PFSK-1 (cell line): ENCODE data around the gene KRT39.

Experiments used
- FOXP2 ChIP-seq: optimal IDR thresholded peaks from 2 replicates; pipeline ENCODE3; 2011; ENCODE audit warnings: borderline replicate concordance, control low read depth, inconsistent platforms; ENCODE audit not compliant: insufficient read depth; ENCODE audit errors: extremely low read length, extremely low read depth
- POLR2AphosphoS5 ChIP-seq: IDR thresholded peaks from 2 replicates; pipeline ENCODE4 v1.6.1; 2012; ENCODE audit warnings: low read depth, mild to moderate bottlenecking, control low read depth, low read length, moderate library complexity
- SIN3A ChIP-seq: IDR thresholded peaks from 2 replicates; pipeline ENCODE4 v1.6.1; 2012; ENCODE audit warnings: mild to moderate bottlenecking, low read length, moderate library complexity, borderline replicate concordance; ENCODE audit not compliant: insufficient read depth
- TAF1 ChIP-seq: IDR thresholded peaks from 2 replicates; pipeline ENCODE4 v1.6.1; 2012; ENCODE audit warnings: low read length, control low read depth, borderline replicate concordance; ENCODE audit not compliant: insufficient read depth
- TF ChIP-seq, protein P1 (sequence below), 2 experiments: IDR thresholded peaks; 2 replicates each; pipeline versions ENCODE4 v1.6.1 to v1.8.0; 2011 to 2012; ENCODE audit warnings: low read depth in 2 of 2, low read length in 2 of 2, control low read depth in 1 of 2, inconsistent platforms in 1 of 2, mild to moderate bottlenecking in 1 of 2, moderate library complexity in 1 of 2; ENCODE audit not compliant: insufficient read depth in 1 of 2

The KRT39 gene

GRCh38 chr17:40981115-40981514, 14.4 kb upstream of the KRT39 start:
- TF ChIP-seq POLR2AphosphoS5 (no peak), TAF1 (no peak)
- TF ChIP-seq, protein P1, sequence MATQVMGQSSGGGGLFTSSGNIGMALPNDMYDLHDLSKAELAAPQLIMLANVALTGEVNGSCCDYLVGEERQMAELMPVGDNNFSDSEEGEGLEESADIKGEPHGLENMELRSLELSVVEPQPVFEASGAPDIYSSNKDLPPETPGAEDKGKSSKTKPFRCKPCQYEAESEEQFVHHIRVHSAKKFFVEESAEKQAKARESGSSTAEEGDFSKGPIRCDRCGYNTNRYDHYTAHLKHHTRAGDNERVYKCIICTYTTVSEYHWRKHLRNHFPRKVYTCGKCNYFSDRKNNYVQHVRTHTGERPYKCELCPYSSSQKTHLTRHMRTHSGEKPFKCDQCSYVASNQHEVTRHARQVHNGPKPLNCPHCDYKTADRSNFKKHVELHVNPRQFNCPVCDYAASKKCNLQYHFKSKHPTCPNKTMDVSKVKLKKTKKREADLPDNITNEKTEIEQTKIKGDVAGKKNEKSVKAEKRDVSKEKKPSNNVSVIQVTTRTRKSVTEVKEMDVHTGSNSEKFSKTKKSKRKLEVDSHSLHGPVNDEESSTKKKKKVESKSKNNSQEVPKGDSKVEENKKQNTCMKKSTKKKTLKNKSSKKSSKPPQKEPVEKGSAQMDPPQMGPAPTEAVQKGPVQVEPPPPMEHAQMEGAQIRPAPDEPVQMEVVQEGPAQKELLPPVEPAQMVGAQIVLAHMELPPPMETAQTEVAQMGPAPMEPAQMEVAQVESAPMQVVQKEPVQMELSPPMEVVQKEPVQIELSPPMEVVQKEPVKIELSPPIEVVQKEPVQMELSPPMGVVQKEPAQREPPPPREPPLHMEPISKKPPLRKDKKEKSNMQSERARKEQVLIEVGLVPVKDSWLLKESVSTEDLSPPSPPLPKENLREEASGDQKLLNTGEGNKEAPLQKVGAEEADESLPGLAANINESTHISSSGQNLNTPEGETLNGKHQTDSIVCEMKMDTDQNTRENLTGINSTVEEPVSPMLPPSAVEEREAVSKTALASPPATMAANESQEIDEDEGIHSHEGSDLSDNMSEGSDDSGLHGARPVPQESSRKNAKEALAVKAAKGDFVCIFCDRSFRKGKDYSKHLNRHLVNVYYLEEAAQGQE (IDR thresholded peaks at IDR 0.05; ENCODE audit: insufficient read depth in 1 of 2, low read depth in 2 of 2, low read length in 2 of 2): no peak

GRCh38 chr17:40980596-40980995, 13.8 kb upstream of the KRT39 start:
- TF ChIP-seq TAF1: no peak
- TF ChIP-seq, protein P1 (IDR thresholded peaks at IDR 0.05; ENCODE audit: insufficient read depth in 1 of 2, low read depth in 2 of 2, low read length in 2 of 2): no peak
- no peak for TF ChIP-seq POLR2AphosphoS5
- TF ChIP-seq FOXP2: no peak
- no peak for TF ChIP-seq SIN3A

GRCh38 chr17:40980117-40980516, 13.4 kb upstream of the KRT39 start:
- TF ChIP-seq POLR2AphosphoS5 (no peak), SIN3A (no peak), FOXP2 (no peak), TAF1 (no peak)
- TF ChIP-seq, protein P1 (IDR thresholded peaks at IDR 0.05; ENCODE audit: insufficient read depth in 1 of 2, low read depth in 2 of 2, low read length in 2 of 2): no peak

DNA sequence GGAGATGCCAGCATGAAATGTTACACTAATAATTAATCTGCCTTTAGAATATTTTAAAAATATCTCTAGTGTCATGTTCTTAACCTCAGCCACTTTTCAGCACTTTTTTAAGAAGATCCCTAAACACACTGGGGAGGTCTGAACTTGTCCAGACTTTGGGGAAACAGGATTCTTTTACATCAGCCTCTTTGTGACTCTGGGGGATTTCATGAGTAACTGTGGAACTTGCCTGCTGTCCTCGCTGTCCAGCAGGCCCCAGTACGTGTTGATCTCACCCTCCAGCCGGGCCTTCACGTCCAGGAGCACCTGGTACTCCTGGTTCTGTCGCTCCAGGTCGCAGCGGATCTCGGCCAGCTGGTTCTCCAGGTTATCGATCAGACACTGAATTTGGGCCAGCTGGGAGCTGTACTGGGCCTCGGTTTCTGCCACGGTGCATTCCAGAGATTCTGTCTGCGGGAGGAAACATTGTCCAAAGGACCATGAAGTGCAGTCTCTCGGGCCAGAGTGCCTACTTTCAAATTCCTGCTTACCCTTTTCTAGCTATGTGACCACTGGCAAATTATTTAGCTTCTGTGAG, 11.9 kb upstream of the KRT39 start:
- TF ChIP-seq SIN3A: no peak
- TF ChIP-seq POLR2AphosphoS5: no peak
- TF ChIP-seq, protein P1 (IDR thresholded peaks at IDR 0.05; ENCODE audit: insufficient read depth in 1 of 2, low read depth in 2 of 2, low read length in 2 of 2): no peak
- TF ChIP-seq TAF1: no peak
- no peak for TF ChIP-seq FOXP2

GRCh38 chr17:40975516-40975915, 8.8 kb upstream of the KRT39 start:
- TF ChIP-seq, protein P1 (IDR thresholded peaks at IDR 0.05; ENCODE audit: insufficient read depth in 1 of 2, low read depth in 2 of 2, low read length in 2 of 2): no peak
